ENCODE results near the gene VGF.

DNA sequence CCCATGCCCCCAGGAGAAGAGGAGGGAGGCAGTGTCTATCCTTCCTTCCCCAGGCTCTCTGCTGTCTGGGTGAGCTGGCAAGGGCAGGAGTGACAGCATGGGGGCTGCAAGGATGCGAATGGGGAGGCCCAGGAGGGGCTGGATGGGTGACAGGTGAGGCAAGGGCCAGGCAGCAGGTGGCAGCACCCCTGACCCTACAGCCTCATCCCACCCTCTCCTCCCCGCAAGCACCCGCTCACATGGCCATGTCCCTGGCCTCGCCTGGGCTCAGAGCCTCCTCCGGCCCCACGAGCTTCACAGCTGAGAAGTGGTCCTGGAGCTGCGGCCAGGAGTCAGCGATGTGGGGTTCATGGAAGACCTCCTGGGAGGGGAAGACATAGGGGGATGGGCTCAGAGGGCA, 46.6 kb upstream of the VGF start:
- TF ChIP-seq CTCF (IDR thresholded peaks at IDR 0.05) (no peak), POLR2A (IDR thresholded peaks at IDR 0.05) (no peak)
